H9 (cell line): ENCODE results near the gene MEP1B. TPM values are rescaled to one million over a fixed set of nuclear protein-coding genes. Genes with fewer than 3 reads are reported as not detected.

Source experiments
- DNase-seq: peaks from one replicate; pipeline ENCODE4 v3.0.0-alpha.2; 2017
- H2AFZ ChIP-seq: one replicate; pipeline ENCODE4 v1.6.1; 2013; ENCODE audit warnings: mild to moderate bottlenecking, low read length, control low read depth, moderate library complexity
- H2AK5ac ChIP-seq: 2 replicates; pipeline ENCODE4 v1.6.1; 2013; ENCODE audit warnings: low read length, control low read depth, mixed read lengths; ENCODE audit not compliant: insufficient read length
- H2BK120ac ChIP-seq: one replicate; pipeline ENCODE4 v1.6.1; 2013; ENCODE audit warnings: low read depth, mild to moderate bottlenecking, low read length, control low read depth, inconsistent platforms; ENCODE audit not compliant: poor library complexity, severe bottlenecking
- H2BK12ac ChIP-seq: 2 replicates; pipeline ENCODE4 v1.6.1; 2013; ENCODE audit warnings: low read length, control low read depth, mixed read lengths, low read depth; ENCODE audit not compliant: insufficient read length
- H2BK15ac ChIP-seq: 2 replicates; pipeline ENCODE4 v1.6.1; 2013; ENCODE audit warnings: low read depth, low read length, control low read depth
- H2BK20ac ChIP-seq: one replicate; pipeline ENCODE4 v1.6.1; 2013; ENCODE audit warnings: low read depth, mild to moderate bottlenecking, low read length, control low read depth, inconsistent platforms; ENCODE audit not compliant: poor library complexity, severe bottlenecking
- H2BK5ac ChIP-seq: 2 replicates; pipeline ENCODE4 v1.6.1; 2013; ENCODE audit warnings: low read length, control low read depth, mixed read lengths; ENCODE audit not compliant: insufficient read length
- H3K14ac ChIP-seq: 2 replicates; pipeline ENCODE4 v1.6.1; 2013; ENCODE audit warnings: low read length, control low read depth; ENCODE audit not compliant: insufficient read depth
- H3K18ac ChIP-seq: 2 replicates; pipeline ENCODE4 v1.6.1; 2013; ENCODE audit warnings: low read depth, mild to moderate bottlenecking, mixed read lengths, low read length, control low read depth; ENCODE audit not compliant: insufficient read length
- H3K23ac ChIP-seq: 2 replicates; pipeline ENCODE4 v1.6.1; 2013; ENCODE audit warnings: low read length, control low read depth, mixed read lengths, low read depth; ENCODE audit not compliant: insufficient read length
- H3K23me2 ChIP-seq: 2 replicates; pipeline ENCODE4 v1.6.1; 2013; ENCODE audit warnings: low read depth, mild to moderate bottlenecking, mixed read lengths, low read length, control low read depth; ENCODE audit not compliant: insufficient read length, poor library complexity, severe bottlenecking
- H3K27ac ChIP-seq: 2 replicates; pipeline ENCODE4 v1.5.1; 2013; ENCODE audit warnings: low read length, control low read depth, mixed read lengths, low read depth; ENCODE audit not compliant: insufficient read length
- H3K27me3 ChIP-seq: 2 replicates; pipeline ENCODE4 v1.6.1; 2013; ENCODE audit warnings: low read length, control low read depth, inconsistent platforms; ENCODE audit not compliant: insufficient read depth
- H3K4ac ChIP-seq: 2 replicates; pipeline ENCODE4 v1.6.1; 2013; ENCODE audit warnings: low read depth, mild to moderate bottlenecking, control low read depth, inconsistent platforms, low read length, moderate library complexity
- H3K4me1 ChIP-seq: 2 replicates; pipeline ENCODE4 v1.6.1; 2013; ENCODE audit warnings: low read length, control low read depth, inconsistent platforms; ENCODE audit not compliant: insufficient read depth
- H3K4me2 ChIP-seq: 2 replicates; pipeline ENCODE4 v1.6.1; 2013; ENCODE audit warnings: low read length, control low read depth, mixed read lengths; ENCODE audit not compliant: insufficient read length, insufficient read depth
- H3K56ac ChIP-seq: 2 replicates; pipeline ENCODE4 v1.6.1; 2013; ENCODE audit warnings: low read depth, mild to moderate bottlenecking, mixed read lengths, low read length, control low read depth; ENCODE audit not compliant: insufficient read length
- H3K79me1 ChIP-seq: 2 replicates; pipeline ENCODE4 v1.6.1; 2013; ENCODE audit warnings: low read depth, mild to moderate bottlenecking, moderate library complexity, low read length, control low read depth, inconsistent platforms; ENCODE audit not compliant: insufficient read depth, poor library complexity, severe bottlenecking
- H3K79me2 ChIP-seq: 2 replicates; pipeline ENCODE4 v1.6.1; 2013; ENCODE audit warnings: low read length, control low read depth, inconsistent platforms; ENCODE audit not compliant: insufficient read depth
- H3K9ac ChIP-seq: 2 replicates; pipeline ENCODE4 v1.6.1; 2013; ENCODE audit warnings: low read length, control low read depth, mixed read lengths; ENCODE audit not compliant: insufficient read length; ENCODE audit errors: extremely low read depth
- H3K9me3 ChIP-seq: one replicate; pipeline ENCODE4 v1.6.1; 2013; ENCODE audit warnings: low read depth, low read length, inconsistent platforms; ENCODE audit not compliant: control insufficient read depth
- H3T11ph ChIP-seq: one replicate; pipeline ENCODE4 v1.6.1; 2013; ENCODE audit warnings: mild to moderate bottlenecking, low read length, control low read depth, inconsistent platforms
- H4K20me1 ChIP-seq: one replicate; pipeline ENCODE4 v1.6.1; 2013; ENCODE audit not compliant: control insufficient read depth, insufficient read length, insufficient read depth
- H4K5ac ChIP-seq: 2 replicates; pipeline ENCODE4 v1.6.1; 2013; ENCODE audit warnings: low read depth, mild to moderate bottlenecking, mixed read lengths, low read length, control low read depth; ENCODE audit not compliant: insufficient read length
- H4K8ac ChIP-seq: replicated peaks from 2 replicates; pipeline ENCODE4 v1.6.1; 2013; ENCODE audit warnings: low read length, control low read depth, mixed read lengths, low read depth; ENCODE audit not compliant: insufficient read length
- H4K91ac ChIP-seq: 2 replicates; pipeline ENCODE4 v1.6.1; 2013; ENCODE audit warnings: low read depth, mild to moderate bottlenecking, moderate library complexity, mixed read lengths, low read length, control low read depth; ENCODE audit not compliant: insufficient read length
- H3K27ac Mint-ChIP-seq, 3 experiments: 2 replicates in 2 of 3; 3 replicates in 1 of 3; pipeline ENCODE4 v1.8.0; 2020 to 2021; ENCODE audit warnings: mixed read lengths in 3 of 3, mild to moderate bottlenecking in 1 of 3, moderate library complexity in 1 of 3
- H3K27me3 Mint-ChIP-seq: 2 replicates; pipeline ENCODE4 v1.8.0; 2021; ENCODE audit warnings: low read depth, mild to moderate bottlenecking, moderate library complexity, mixed read lengths
- H3K36me3 Mint-ChIP-seq, 3 experiments: 2 replicates in 2 of 3; 3 replicates in 1 of 3; pipeline ENCODE4 v1.8.0; 2020 to 2021; ENCODE audit warnings: low read depth in 3 of 3, mixed read lengths in 3 of 3; ENCODE audit not compliant: insufficient read depth in 1 of 3
- H3K4me1 Mint-ChIP-seq, 2 experiments: 2 replicates each; pipeline ENCODE4 v1.8.0; 2020; ENCODE audit warnings: mixed read lengths in 2 of 2
- H3K4me3 Mint-ChIP-seq, 2 experiments: 2 replicates in 1 of 2; 3 replicates in 1 of 2; pipeline ENCODE4 v1.8.0; 2020 to 2021; ENCODE audit warnings: mild to moderate bottlenecking in 2 of 2, mixed read lengths in 2 of 2, moderate library complexity in 1 of 2
- H3K9me3 Mint-ChIP-seq, 2 experiments: 2 replicates in 1 of 2; 3 replicates in 1 of 2; pipeline ENCODE4 v1.8.0; 2020; ENCODE audit warnings: mild to moderate bottlenecking in 2 of 2, mixed read lengths in 2 of 2, moderate library complexity in 1 of 2
- WGBS: extraction: QIAGEN DNeasy Blood & Tissue Kit; methylation state at CpG from one replicate; pipeline ENCODE4 v1.1.7; 2013; ENCODE audit warnings: missing lambda C conversion rate, low lambda C conversion rate, mixed read lengths; ENCODE audit not compliant: insufficient read length; ENCODE audit errors: extremely low coverage; 5-methylcytosine and 5-hydroxymethylcytosine counted together
- total RNA-seq: library from RNA; stranded (reverse); gene quantifications from 2 replicates; pipeline ENCODE4 v1.2.1, GENCODE V29; 2021
- TF ChIP-seq, protein P1 (sequence below): fragments of 200-600 bp; sonication (generic); conservative IDR thresholded peaks from 3 replicates; pipeline ENCODE4 v1.8.0; 2021; ENCODE audit warnings: antibody characterized with exemption, mild to moderate bottlenecking

Gene MEP1B
- total RNA-seq, 1 experiment from 2014 or later, result not detected

DNA sequence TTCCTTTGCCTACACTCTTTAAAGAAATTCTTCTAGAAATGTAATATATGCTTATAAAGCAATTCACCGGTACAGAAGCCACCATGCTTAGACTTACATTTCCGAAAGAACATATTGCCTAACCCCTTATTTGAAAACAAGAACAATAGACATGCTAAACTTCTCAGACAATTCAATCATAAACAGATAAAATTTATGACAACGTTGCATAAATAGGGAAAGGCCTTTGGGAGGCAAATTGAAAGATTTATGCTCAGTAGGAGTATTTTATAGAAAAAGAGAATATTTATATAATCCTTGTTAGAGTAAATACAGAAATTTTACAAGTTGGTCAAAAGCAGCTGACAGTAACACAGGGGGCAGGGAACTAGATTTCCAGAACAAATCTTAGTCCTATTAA lies 16.2 kb upstream of the MEP1B start:
- Mint-ChIP-seq H3K27ac (no peak overlapping the region), H3K36me3 (peaks cover 0 to 2% (median 0%) of the 10 kb centered on the region in 3 experiments; a peak in 2 of 7 replicates), H3K27me3 (no peaks in the 10 kb centered on the region; the same call in 1 of the 2 replicates), H3K9me3 (no peaks in the 10 kb centered on the region; a peak in 1 of 5 replicates), H3K4me1 (peaks cover 3% of the 10 kb centered on the region in 2 experiments; a peak in 3 of 4 replicates), H3K4me3 (no peak overlapping the region)
- H3K9ac ChIP-seq, result no peak overlapping the region
- no peak overlapping the region for H3K23ac ChIP-seq
- WGBS, result no CpG with 5 or more reads among the region's 3 CpGs
- no peak overlapping the region for H2BK20ac ChIP-seq
- no peak overlapping the region for H2BK12ac ChIP-seq
- H4K8ac ChIP-seq, result no peak overlapping the region
- H3K14ac ChIP-seq, result no peak overlapping the region
- no peak overlapping the region for H3T11ph ChIP-seq
- no peak overlapping the region for H3K18ac ChIP-seq
- no peak overlapping the region for H3K27ac ChIP-seq
- no peak overlapping the region for H2BK5ac ChIP-seq
- no peak for DNase-seq
- no peaks in the 10 kb centered on the region for H3K23me2 ChIP-seq
- H4K20me1 ChIP-seq, result no peaks in the 10 kb centered on the region
- no peak overlapping the region for H3K56ac ChIP-seq
- no peak overlapping the region for H3K4ac ChIP-seq
- H4K91ac ChIP-seq, result no peak overlapping the region
- H4K5ac ChIP-seq, result no peak overlapping the region
- no peaks in the 10 kb centered on the region for H3K27me3 ChIP-seq
- H2AK5ac ChIP-seq, result no peak overlapping the region
- no peak overlapping the region for H2BK120ac ChIP-seq
- H3K79me2 ChIP-seq, result no peaks in the 10 kb centered on the region
- no peaks in the 10 kb centered on the region for H3K9me3 ChIP-seq
- H2AFZ ChIP-seq, result no peak overlapping the region
- H3K4me2 ChIP-seq, result no peak overlapping the region
- no peaks in the 10 kb centered on the region for H3K4me1 ChIP-seq
- H2BK15ac ChIP-seq, result no peak overlapping the region
- H3K79me1 ChIP-seq, result no peaks in the 10 kb centered on the region
- TF ChIP-seq, protein P1, sequence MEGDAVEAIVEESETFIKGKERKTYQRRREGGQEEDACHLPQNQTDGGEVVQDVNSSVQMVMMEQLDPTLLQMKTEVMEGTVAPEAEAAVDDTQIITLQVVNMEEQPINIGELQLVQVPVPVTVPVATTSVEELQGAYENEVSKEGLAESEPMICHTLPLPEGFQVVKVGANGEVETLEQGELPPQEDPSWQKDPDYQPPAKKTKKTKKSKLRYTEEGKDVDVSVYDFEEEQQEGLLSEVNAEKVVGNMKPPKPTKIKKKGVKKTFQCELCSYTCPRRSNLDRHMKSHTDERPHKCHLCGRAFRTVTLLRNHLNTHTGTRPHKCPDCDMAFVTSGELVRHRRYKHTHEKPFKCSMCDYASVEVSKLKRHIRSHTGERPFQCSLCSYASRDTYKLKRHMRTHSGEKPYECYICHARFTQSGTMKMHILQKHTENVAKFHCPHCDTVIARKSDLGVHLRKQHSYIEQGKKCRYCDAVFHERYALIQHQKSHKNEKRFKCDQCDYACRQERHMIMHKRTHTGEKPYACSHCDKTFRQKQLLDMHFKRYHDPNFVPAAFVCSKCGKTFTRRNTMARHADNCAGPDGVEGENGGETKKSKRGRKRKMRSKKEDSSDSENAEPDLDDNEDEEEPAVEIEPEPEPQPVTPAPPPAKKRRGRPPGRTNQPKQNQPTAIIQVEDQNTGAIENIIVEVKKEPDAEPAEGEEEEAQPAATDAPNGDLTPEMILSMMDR, result no peak
